Hematopoietic multipotent progenitor cell treated with erythropoietin and hydrocortisone succinate and interleukin-3 and kit ligand, for 8 days (in vitro differentiated cells): ENCODE data around the gene PDHB.

Source experiments
- DNase-seq: peaks from one replicate; pipeline ENCODE4 v3.0.0-alpha.2; 2015

PDHB gene

GRCh38 chr3:58434990-58435389 lies 1.4 kb upstream of the PDHB start:
- no peak for DNase-seq

GRCh38 chr3:58434511-58434910 lies 879 bp upstream of the PDHB start:
- DNase-seq: no peak

GRCh38 chr3:58434168-58434504 lies 504 bp upstream of the PDHB start:
- no peak for DNase-seq

GRCh38 chr3:58432905-58433304 lies 727 bp downstream of the PDHB start:
- DNase-seq: no peak

GRCh38 chr3:58429657-58430056 lies 4.0 kb downstream of the PDHB start:
- no peak for DNase-seq

GRCh38 chr3:58427661-58428361 lies 5.8 kb downstream of the PDHB start:
- no peak for DNase-seq

- DNase-seq: no peak
These were observed 7.8 kb downstream of the PDHB start for GRCh38 chr3:58425782-58426181.

- no peak for DNase-seq
These were observed 9.0 kb downstream of the PDHB start for GRCh38 chr3:58424613-58425012.

GRCh38 chr3:58422756-58423325 lies 10.8 kb downstream of the PDHB start:
- no peak for DNase-seq

GRCh38 chr3:58421004-58421403 lies 12.6 kb downstream of the PDHB start:
- DNase-seq: no peak

GRCh38 chr3:58419780-58420507 lies 13.7 kb downstream of the PDHB start:
- no peak for DNase-seq

- no peak for DNase-seq
These were observed 15.4 kb downstream of the PDHB start for GRCh38 chr3:58418227-58418626.

GRCh38 chr3:58417075-58417474 lies 16.6 kb downstream of the PDHB start:
- no peak for DNase-seq

- DNase-seq: no peak
These were observed 17.4 kb downstream of the PDHB start for GRCh38 chr3:58416191-58416590.

GRCh38 chr3:58414538-58415197 lies 19.0 kb downstream of the PDHB start:
- DNase-seq: peak; percentile 86

GRCh38 chr3:58411851-58412830 lies 21.5 kb downstream of the PDHB start:
- DNase-seq: no peak

GRCh38 chr3:58411036-58411435 lies 22.6 kb downstream of the PDHB start:
- no peak for DNase-seq

GRCh38 chr3:58409663-58410062 lies 24.0 kb downstream of the PDHB start:
- no peak for DNase-seq

- DNase-seq: no peak
These were observed 24.7 kb downstream of the PDHB start for GRCh38 chr3:58408906-58409305.

- no peak for DNase-seq
These were observed 29.2 kb downstream of the PDHB start for GRCh38 chr3:58404396-58404795.

- DNase-seq: no peak
These were observed 30.0 kb downstream of the PDHB start for GRCh38 chr3:58403513-58404109.

- DNase-seq: no peak
These were observed 34.8 kb downstream of the PDHB start for GRCh38 chr3:58398669-58399333.
